GM19452 (cell line): Measurements from ENCODE around the gene GBE1.
A peak's percentile ranks its signal among the peaks of the same experiment; 100 is the strongest.

ENCODE experiments used
- ATAC-seq: cut with Tn5 transposase; IDR thresholded peaks from one replicate; pipeline ENCODE4 v1.9.1; 2021; ENCODE audit not compliant: unreplicated experiment

Gene GBE1

GRCh38 chr3:81624756-81625155 is 136.7 kb downstream of the GBE1 start:
- no peak for ATAC-seq

DNA sequence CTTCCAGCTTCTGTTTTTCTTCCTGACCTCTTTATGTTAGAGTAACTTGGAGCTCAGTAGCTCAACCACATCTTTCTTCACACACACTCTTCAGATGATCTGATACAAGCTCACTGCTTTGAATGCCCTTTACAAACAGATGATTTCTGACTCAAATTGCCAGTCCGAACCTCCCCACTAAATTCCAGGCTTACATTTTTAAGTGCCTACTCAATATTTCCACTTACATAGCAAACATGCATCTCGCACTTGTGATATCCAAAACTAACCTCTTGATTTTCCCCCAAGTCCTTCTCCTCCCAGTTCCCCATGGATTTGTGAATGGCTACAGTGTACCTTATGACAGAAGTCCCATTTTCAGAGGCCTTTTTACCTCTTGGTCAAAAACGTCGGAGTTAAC is 139.1 kb downstream of the GBE1 start:
- ATAC-seq = no peak

- ATAC-seq = no peak
These were observed 140.2 kb downstream of the GBE1 start for GRCh38 chr3:81621277-81621676.

- no peak for ATAC-seq
These were observed 140.6 kb downstream of the GBE1 start for GRCh38 chr3:81620849-81621248.

DNA sequence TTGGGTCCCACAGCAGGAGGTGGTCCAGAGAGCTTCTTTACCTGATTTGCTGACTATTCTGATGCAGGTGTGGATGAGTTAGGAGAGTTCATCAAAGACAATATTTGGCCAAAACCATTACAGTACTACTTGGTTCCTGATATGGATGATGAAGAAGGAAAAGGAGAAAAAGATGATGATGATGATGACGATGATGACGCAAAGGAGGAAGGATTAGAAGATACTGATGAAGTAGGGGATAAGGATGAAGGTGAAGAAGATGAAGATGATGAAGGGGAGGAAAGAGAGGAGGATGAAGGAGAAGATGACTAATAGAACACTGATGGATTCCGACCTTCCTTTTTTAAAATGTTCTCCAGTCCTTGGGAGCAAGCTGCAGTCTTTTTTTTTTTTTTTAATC is 148.7 kb downstream of the GBE1 start:
- ATAC-seq = no peak

DNA sequence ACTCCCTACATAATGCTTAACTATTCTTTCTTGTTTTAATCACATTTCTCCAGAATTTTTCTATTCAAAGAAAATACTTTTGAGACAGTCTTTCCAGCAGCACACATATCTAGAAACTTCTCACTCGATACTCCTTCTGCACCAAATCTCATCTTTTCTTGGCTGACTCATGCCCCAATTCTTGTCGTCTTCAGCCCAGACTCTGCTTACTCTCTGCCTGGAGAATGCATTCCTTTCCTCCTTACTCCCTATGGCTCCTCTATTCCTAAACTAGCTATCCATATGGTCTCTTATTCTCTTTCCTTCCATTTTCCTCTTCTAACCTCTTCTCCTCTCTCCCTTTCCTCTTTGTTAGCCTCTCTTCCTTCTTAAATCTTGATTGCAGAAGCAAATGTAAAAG is 158.7 kb downstream of the GBE1 start:
- ATAC-seq = no peak

- no peak for ATAC-seq
These were observed 159.6 kb downstream of the GBE1 start for GRCh38 chr3:81601707-81602305.

DNA sequence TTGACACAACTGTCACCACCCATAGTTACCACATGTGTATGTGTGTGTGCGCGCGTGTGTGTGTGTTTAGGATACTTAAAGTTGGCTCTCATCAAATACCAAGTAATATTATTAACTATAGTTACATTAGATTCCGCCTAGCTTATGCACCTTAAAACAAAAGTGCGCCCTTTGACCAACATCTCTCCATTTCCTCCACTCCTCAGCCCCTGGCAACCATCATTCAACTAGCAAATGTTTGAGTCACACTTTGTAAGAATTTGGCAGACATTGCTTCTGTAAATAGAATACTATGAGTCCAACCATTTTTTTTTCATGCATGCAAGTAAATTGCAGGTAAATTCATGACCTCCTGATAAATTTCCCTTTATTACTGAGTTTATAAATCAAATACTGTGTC is 169.3 kb downstream of the GBE1 start:
- no peak for ATAC-seq

GRCh38 chr3:81585937-81586336 is 175.5 kb downstream of the GBE1 start:
- no peak for ATAC-seq

DNA sequence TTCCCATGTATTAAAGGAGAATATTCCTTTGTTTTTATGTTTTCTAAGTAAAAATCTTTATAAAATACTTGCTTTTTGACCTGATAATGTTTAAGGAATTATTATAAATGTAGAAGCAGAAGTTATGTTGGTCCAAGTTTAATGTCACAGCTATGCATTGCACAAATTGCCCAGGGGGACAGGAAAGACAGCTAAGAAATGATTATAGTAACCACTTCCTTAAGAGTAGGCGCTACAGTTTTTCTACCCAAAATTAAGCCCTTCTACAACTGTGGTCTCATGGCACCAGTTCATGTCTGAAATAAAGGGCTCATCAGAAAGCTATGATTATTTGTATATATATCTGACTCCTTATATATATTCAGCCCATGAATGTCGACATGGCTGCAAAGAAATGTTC is 176.4 kb downstream of the GBE1 start:
- ATAC-seq = no peak

GRCh38 chr3:81581966-81582599 is 179.4 kb downstream of the GBE1 start:
- ATAC-seq = peak; percentile 79

DNA sequence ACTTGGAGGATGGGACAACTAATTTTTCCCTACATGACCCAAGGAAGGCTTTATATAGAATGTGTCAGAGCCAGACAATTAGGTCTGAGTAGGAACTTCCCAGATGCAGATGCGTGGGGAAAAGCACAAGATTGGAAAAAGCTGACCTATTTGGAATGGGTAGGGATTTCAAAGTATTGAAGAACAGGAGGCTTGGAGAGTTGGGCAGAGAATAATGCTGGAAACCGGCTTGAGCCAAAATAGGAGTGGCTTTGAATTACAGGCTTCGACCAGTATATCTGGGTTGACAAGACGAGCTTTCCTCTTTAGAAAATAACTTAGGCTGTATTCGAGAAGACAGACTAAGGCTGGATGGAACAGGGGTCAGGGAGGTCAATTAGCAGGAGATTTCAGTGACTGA is 181.1 kb downstream of the GBE1 start:
- ATAC-seq = no peak

- ATAC-seq = no peak
These were observed 181.7 kb downstream of the GBE1 start for GRCh38 chr3:81579744-81580143.

GRCh38 chr3:81572201-81572756 is 189.2 kb downstream of the GBE1 start:
- ATAC-seq = no peak

GRCh38 chr3:81568378-81568777 is 193.1 kb downstream of the GBE1 start:
- no peak for ATAC-seq

DNA sequence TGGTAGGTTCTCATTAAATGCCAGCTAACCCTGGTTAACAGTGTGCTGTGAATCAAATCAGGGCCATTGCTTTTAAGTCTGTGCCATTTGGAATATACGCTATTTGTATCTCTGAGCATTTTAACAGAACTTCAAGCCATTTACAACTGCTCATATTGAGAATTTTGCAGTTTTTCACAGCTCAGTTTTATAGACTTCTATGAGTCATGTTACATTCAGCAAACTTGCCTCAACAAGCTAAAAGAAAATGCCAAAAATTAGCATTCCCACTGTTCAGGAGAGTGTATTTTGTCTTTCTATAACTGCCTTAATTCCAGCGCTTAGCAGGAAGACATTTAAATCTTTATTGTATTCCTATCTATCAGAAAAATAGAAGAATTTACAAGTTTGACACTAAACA is 196.4 kb downstream of the GBE1 start:
- no peak for ATAC-seq

GRCh38 chr3:81558106-81558505 is 203.3 kb downstream of the GBE1 start:
- no peak for ATAC-seq

DNA sequence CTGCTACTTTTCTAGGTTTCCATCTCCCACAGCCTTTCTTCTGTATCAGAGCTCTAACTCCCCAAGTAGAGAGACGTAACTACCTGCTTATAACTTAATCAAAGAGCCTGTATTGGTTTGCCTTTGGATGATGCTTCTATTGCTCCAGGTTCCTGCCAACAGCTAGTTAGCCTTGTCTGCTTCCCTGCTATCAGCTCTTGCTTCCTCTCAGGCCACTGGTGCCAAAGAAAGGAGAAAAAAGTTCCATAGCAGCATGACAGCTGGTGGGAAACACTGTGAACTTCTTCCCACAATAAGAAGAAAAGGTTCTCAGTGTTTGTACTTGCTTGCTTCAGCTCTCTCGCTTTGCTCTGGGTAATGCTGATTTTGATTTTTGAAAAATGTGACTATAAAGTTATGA is 206.6 kb downstream of the GBE1 start:
- no peak for ATAC-seq

GRCh38 chr3:81554388-81554787 is 207.1 kb downstream of the GBE1 start:
- ATAC-seq = no peak

DNA sequence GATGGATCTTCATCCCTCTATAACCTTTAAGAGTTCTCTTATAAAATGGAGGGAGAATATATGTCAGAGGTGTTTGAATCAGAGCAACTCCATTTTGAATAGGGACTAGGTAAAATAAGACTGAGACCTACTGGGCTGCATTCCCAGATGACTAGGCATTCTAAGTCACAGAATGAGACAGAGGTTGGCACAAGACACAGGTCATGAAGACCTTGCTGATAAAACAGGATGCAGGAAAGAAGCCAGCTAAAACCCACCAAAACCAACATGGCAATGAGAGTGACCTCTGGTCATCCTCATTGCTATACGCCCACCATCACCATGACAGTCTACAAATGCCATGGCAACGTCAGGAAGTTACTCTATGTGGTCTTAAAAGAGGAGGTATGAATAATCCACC is 211.0 kb downstream of the GBE1 start:
- no peak for ATAC-seq

- no peak for ATAC-seq
These were observed 211.6 kb downstream of the GBE1 start for GRCh38 chr3:81549831-81550230.

DNA sequence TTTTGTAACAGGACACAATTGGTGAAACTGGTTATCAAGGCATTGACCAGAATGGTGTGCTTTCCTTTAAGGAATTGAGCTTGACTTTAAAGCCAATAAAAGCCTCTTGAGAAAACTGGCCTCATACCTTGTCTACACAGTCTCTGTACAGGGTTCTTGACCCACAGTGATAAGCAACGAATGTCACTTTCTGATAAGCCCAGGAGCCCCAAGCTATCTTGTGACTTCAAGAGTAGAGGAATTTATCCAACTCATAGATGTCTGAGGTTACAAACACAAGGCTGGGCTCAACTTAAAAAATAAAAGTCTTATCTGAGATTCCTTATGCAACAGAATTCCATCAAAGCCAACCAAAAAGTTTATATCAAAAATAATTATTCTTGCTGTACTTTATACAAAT is 212.1 kb downstream of the GBE1 start:
- no peak for ATAC-seq

DNA sequence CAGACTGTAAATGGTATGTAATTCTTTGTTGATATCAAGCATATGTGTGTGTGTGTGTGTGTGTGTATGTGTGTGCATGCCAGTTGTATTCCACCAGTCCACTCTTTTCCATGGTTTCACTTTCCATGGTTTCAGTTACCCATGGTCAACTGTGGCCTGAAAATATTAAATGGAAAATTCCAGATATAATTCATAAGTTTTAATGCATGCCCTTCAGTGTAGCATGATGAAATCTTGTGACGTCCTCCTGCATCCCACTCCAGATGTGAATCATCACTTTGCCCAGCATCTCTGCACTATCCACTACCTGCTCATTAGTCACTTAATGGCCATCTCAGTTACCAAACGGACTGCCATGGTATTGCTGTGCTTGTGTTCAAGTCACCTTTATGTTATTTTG is 215.9 kb downstream of the GBE1 start:
- ATAC-seq = no peak
